HEK293 (cell line): ENCODE measurements around the gene AFF3.

ENCODE experiments used
- CTCF ChIA-PET: fragments of 350-600 bp; formaldehyde crosslinking; extraction: SDS; loops from one replicate; lab custom pipeline; 2021; ENCODE audit warnings: antibody characterized with exemption; lab: Yijun Ruan, JAX
- POLR2A ChIA-PET: fragments of 300-600 bp; formaldehyde crosslinking; extraction: SDS; loops from one replicate; lab custom pipeline; 2020; ENCODE audit warnings: antibody characterized with exemption, inconsistent platforms; lab: Yijun Ruan, JAX
- H3K27ac ChIP-seq: fragments of 200-500 bp; sonication (Bioruptor generic); 2 replicates; pipeline ENCODE4 v1.5.1; 2014; ENCODE audit warnings: low read depth, low read length, control low read depth, inconsistent platforms; ENCODE audit errors: extremely low read depth
- H3K36me3 ChIP-seq, 2 experiments: fragments of 200-500 bp in 1 of 2; sonication (Bioruptor generic) in 1 of 2; 1 replicate in 1 of 2; 2 replicates in 1 of 2; pipeline ENCODE4 v1.5.1; 2014 to 2017; ENCODE audit warnings: inconsistent platforms in 2 of 2, low read length in 2 of 2; ENCODE audit not compliant: control insufficient read depth in 2 of 2, insufficient read depth in 1 of 2
- H3K4me1 ChIP-seq: fragments of 200-500 bp; sonication (Bioruptor generic); 2 replicates; pipeline ENCODE4 v1.5.1; 2014; ENCODE audit warnings: mild to moderate bottlenecking, low read length, inconsistent platforms; ENCODE audit not compliant: control insufficient read depth, insufficient read depth
- H3K4me3 ChIP-seq: 2 replicates; pipeline ENCODE4 v1.5.1; 2011; ENCODE audit warnings: low read depth, mild to moderate bottlenecking, control low read depth, low read length, moderate library complexity
- H3K9me3 ChIP-seq: fragments of 200-500 bp; sonication (Bioruptor generic); 2 replicates; pipeline ENCODE4 v1.5.1; 2014; ENCODE audit warnings: low read depth, low read length, inconsistent platforms; ENCODE audit not compliant: control insufficient read depth, insufficient read depth
- GLIS2 ChIP-seq: fragments of 450-650 bp; formaldehyde crosslinking; IDR thresholded peaks from 2 replicates; pipeline ENCODE4 v1.5.1; 2016; ENCODE audit warnings: missing biosample characterization, missing genetic modification characterization
- HOXD13 ChIP-seq: sonication (generic); formaldehyde crosslinking; IDR thresholded peaks from 2 replicates; pipeline ENCODE4 v1.8.0; 2022; ENCODE audit warnings: missing genetic modification reagents, borderline replicate concordance
- OVOL3 ChIP-seq: fragments of 450-650 bp; formaldehyde crosslinking; IDR thresholded peaks from 2 replicates; pipeline ENCODE4 v1.5.1; 2016; ENCODE audit warnings: missing biosample characterization, missing genetic modification characterization
- RBAK ChIP-seq: fragments of 450-650 bp; formaldehyde crosslinking; IDR thresholded peaks from 2 replicates; pipeline ENCODE4 v1.5.1; 2016; ENCODE audit warnings: missing biosample characterization, missing genetic modification characterization
- SP2 ChIP-seq: fragments of 450-650 bp; formaldehyde crosslinking; IDR thresholded peaks from 2 replicates; pipeline ENCODE4 v1.5.1; 2016; ENCODE audit warnings: missing biosample characterization, missing genetic modification characterization
- ZBTB20 ChIP-seq: fragments of 450-650 bp; formaldehyde crosslinking; IDR thresholded peaks from 2 replicates; pipeline ENCODE4 v1.5.1; 2016; ENCODE audit warnings: missing biosample characterization, missing genetic modification characterization
- ZBTB7A ChIP-seq: fragments of 450-650 bp; formaldehyde crosslinking; IDR thresholded peaks from 2 replicates; pipeline ENCODE4 v1.5.1; 2016; ENCODE audit warnings: low read depth, missing biosample characterization, missing genetic modification characterization
- ZNF140 ChIP-seq: fragments of 450-650 bp; formaldehyde crosslinking; IDR thresholded peaks from 2 replicates; pipeline ENCODE4 v1.5.1; 2016; ENCODE audit warnings: missing biosample characterization, missing genetic modification characterization
- ZNF184 ChIP-seq: fragments of 450-650 bp; IDR thresholded peaks from 2 replicates; pipeline ENCODE4 v1.5.1; 2018; ENCODE audit warnings: missing biosample characterization, mild to moderate bottlenecking, missing genetic modification characterization
- ZNF23 ChIP-seq: fragments of 450-650 bp; formaldehyde crosslinking; IDR thresholded peaks from 2 replicates; pipeline ENCODE4 v1.5.1; 2016; ENCODE audit warnings: missing biosample characterization, missing genetic modification characterization, borderline replicate concordance
- ZNF302 ChIP-seq: fragments of 450-650 bp; formaldehyde crosslinking; IDR thresholded peaks from 2 replicates; pipeline ENCODE4 v1.5.1; 2016; ENCODE audit warnings: missing biosample characterization, missing genetic modification characterization, low read depth
- ZNF394 ChIP-seq: fragments of 450-650 bp; formaldehyde crosslinking; IDR thresholded peaks from 2 replicates; pipeline ENCODE4 v1.5.1; 2016; ENCODE audit warnings: missing biosample characterization, missing genetic modification characterization, mild to moderate bottlenecking, moderate library complexity, borderline replicate concordance
- ZNF561 ChIP-seq: fragments of 450-650 bp; IDR thresholded peaks from 2 replicates; pipeline ENCODE4 v1.5.1; 2018; ENCODE audit warnings: missing biosample characterization, missing genetic modification characterization, borderline replicate concordance
- ZNF626 ChIP-seq: fragments of 450-650 bp; sonication (Bioruptor Pico); formaldehyde crosslinking; IDR thresholded peaks from 2 replicates; pipeline ENCODE4 v1.5.1; 2018; ENCODE audit warnings: missing biosample characterization, missing genetic modification characterization, inconsistent platforms
- TF ChIP-seq, protein P1 (sequence below): fragments of 450-650 bp; formaldehyde crosslinking; IDR thresholded peaks from 2 replicates; pipeline ENCODE4 v1.5.1; 2016; ENCODE audit warnings: missing biosample characterization, missing genetic modification characterization
- TF ChIP-seq, protein P2 (sequence below): fragments of 450-650 bp; formaldehyde crosslinking; IDR thresholded peaks from 2 replicates; pipeline ENCODE4 v1.5.1; 2016; ENCODE audit warnings: missing biosample characterization, missing genetic modification characterization, borderline replicate concordance
- TF ChIP-seq, protein P3 (sequence below): fragments of 450-650 bp; formaldehyde crosslinking; IDR thresholded peaks from 2 replicates; pipeline ENCODE4 v1.5.1; 2017; ENCODE audit warnings: missing biosample characterization, missing genetic modification characterization
- TF ChIP-seq, protein P4 (sequence below): fragments of 450-650 bp; IDR thresholded peaks from 2 replicates; pipeline ENCODE4 v1.5.1; 2018; ENCODE audit warnings: missing biosample characterization, missing genetic modification characterization
- TF ChIP-seq, protein P5 (sequence below): fragments of 450-650 bp; formaldehyde crosslinking; IDR thresholded peaks from 2 replicates; pipeline ENCODE4 v1.5.1; 2016; ENCODE audit warnings: missing biosample characterization, missing genetic modification characterization

AFF3 gene

DNA sequence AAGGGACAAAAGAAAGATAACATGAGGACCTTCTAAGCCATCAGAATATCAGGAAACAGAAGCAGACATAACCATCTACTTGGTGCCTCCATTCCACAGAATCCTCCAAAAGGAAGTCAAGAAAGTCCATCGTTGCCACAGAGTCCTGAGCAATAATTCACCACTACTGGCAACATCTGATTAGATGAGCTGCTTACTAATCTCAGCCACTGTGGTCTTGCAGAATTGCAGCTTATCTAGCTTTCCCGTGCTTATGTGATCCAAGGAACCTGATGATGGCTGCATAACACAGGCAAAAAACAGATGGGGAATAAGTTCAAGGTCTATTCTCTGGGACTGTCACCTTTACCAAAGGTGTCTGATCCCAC is 278.5 kb downstream of the AFF3 start (continued):
- TF ChIP-seq, protein P1, sequence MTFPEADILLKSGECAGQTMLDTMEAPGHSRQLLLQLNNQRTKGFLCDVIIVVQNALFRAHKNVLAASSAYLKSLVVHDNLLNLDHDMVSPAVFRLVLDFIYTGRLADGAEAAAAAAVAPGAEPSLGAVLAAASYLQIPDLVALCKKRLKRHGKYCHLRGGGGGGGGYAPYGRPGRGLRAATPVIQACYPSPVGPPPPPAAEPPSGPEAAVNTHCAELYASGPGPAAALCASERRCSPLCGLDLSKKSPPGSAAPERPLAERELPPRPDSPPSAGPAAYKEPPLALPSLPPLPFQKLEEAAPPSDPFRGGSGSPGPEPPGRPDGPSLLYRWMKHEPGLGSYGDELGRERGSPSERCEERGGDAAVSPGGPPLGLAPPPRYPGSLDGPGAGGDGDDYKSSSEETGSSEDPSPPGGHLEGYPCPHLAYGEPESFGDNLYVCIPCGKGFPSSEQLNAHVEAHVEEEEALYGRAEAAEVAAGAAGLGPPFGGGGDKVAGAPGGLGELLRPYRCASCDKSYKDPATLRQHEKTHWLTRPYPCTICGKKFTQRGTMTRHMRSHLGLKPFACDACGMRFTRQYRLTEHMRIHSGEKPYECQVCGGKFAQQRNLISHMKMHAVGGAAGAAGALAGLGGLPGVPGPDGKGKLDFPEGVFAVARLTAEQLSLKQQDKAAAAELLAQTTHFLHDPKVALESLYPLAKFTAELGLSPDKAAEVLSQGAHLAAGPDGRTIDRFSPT (tag by site-specific recombination): no peak
- TF ChIP-seq, all 188 proteins: peak for 0

DNA sequence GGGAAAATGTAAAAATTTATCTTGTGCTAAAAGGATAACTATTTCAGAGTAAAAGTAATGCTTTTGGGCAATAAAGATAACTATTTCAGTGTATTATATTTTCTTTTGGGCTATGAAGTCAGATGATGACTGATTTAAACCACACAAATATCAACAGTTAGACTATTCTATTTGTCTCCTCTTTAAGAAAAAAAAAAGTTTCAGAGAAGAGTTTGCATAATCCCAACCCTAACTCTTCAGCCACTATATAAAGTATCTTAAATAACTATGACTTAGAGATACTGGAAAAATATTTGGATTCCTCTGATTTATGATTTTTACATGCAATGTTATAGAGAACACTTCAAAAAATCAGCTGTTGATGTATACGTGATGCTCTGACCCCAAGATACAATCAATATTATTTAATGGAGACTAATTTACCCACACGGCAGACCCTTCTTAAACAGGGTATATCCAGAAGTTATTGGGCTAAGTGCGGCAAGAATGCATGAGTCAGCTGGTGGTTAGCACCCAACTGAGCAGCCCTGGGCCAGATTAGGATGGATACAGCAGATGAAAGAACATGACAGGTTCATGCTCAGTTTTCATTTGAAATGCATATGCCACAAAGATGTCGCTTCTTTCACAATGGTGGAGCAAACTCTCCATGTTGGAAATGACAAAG is 279.0 kb downstream of the AFF3 start:
- Histone ChIP-seq H3K36me3 (no peaks in the 10 kb centered on the region), H3K9me3 (no peaks in the 10 kb centered on the region), H3K4me1 (peaks cover 10% of the 10 kb centered on the region), H3K27ac (no peak overlapping the region), H3K4me3 (no peak overlapping the region)
- ChIA-PET CTCF (no interaction called here), POLR2A (no interaction called here)
- TF ChIP-seq ZNF561 (no peak), ZNF184 (0 out of 2 replicates have a peak, but pooled peaks have one; percentile 19)

DNA sequence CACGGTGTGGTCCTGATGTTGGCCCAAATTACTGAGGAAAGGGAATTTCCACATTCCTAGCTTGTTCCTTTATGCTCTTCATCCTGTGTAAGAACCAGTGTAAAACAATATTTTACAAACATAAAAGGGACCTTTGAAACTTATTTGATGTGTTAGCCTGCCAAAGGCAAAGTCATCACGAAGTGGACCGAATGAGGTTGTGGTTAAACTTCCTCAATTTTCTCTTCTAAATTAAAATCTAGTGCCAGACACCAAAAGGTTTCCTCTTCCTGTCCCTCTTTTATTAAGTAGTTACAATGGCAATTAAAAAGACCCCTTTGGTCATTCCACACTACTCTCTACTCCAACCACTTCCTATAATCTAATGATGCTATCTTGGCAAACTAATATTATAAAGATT is 279.8 kb downstream of the AFF3 start:
- CTCF ChIA-PET: no interaction called here
- Histone ChIP-seq H3K36me3 (no peaks in the 10 kb centered on the region), H3K4me3 (no peak overlapping the region), H3K4me1 (peaks cover 10% of the 10 kb centered on the region), H3K27ac (no peak overlapping the region), H3K9me3 (no peaks in the 10 kb centered on the region)
- POLR2A ChIA-PET: no interaction called here
- TF ChIP-seq, protein P2, sequence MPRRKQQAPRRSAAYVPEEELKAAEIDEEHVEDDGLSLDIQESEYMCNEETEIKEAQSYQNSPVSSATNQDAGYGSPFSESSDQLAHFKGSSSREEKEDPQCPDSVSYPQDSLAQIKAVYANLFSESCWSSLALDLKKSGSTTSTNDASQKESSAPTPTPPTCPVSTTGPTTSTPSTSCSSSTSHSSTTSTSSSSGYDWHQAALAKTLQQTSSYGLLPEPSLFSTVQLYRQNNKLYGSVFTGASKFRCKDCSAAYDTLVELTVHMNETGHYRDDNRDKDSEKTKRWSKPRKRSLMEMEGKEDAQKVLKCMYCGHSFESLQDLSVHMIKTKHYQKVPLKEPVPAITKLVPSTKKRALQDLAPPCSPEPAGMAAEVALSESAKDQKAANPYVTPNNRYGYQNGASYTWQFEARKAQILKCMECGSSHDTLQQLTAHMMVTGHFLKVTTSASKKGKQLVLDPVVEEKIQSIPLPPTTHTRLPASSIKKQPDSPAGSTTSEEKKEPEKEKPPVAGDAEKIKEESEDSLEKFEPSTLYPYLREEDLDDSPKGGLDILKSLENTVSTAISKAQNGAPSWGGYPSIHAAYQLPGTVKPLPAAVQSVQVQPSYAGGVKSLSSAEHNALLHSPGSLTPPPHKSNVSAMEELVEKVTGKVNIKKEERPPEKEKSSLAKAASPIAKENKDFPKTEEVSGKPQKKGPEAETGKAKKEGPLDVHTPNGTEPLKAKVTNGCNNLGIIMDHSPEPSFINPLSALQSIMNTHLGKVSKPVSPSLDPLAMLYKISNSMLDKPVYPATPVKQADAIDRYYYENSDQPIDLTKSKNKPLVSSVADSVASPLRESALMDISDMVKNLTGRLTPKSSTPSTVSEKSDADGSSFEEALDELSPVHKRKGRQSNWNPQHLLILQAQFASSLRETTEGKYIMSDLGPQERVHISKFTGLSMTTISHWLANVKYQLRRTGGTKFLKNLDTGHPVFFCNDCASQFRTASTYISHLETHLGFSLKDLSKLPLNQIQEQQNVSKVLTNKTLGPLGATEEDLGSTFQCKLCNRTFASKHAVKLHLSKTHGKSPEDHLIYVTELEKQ: no peak
- no peak for TF ChIP-seq OVOL3 (tag by site-specific recombination)
- no peak for TF ChIP-seq ZNF302 (tag by site-specific recombination)
- TF ChIP-seq, protein P3, sequence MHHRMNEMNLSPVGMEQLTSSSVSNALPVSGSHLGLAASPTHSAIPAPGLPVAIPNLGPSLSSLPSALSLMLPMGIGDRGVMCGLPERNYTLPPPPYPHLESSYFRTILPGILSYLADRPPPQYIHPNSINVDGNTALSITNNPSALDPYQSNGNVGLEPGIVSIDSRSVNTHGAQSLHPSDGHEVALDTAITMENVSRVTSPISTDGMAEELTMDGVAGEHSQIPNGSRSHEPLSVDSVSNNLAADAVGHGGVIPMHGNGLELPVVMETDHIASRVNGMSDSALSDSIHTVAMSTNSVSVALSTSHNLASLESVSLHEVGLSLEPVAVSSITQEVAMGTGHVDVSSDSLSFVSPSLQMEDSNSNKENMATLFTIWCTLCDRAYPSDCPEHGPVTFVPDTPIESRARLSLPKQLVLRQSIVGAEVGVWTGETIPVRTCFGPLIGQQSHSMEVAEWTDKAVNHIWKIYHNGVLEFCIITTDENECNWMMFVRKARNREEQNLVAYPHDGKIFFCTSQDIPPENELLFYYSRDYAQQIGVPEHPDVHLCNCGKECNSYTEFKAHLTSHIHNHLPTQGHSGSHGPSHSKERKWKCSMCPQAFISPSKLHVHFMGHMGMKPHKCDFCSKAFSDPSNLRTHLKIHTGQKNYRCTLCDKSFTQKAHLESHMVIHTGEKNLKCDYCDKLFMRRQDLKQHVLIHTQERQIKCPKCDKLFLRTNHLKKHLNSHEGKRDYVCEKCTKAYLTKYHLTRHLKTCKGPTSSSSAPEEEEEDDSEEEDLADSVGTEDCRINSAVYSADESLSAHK: no peak
- TF ChIP-seq, protein P4, sequence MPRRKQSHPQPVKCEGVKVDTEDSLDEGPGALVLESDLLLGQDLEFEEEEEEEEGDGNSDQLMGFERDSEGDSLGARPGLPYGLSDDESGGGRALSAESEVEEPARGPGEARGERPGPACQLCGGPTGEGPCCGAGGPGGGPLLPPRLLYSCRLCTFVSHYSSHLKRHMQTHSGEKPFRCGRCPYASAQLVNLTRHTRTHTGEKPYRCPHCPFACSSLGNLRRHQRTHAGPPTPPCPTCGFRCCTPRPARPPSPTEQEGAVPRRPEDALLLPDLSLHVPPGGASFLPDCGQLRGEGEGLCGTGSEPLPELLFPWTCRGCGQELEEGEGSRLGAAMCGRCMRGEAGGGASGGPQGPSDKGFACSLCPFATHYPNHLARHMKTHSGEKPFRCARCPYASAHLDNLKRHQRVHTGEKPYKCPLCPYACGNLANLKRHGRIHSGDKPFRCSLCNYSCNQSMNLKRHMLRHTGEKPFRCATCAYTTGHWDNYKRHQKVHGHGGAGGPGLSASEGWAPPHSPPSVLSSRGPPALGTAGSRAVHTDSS (tag by site-specific recombination): no peak
- TF ChIP-seq SP2 (tag by site-specific recombination): no peak
- no peak for TF ChIP-seq ZNF140 (tag by site-specific recombination)
- no peak for TF ChIP-seq ZNF626
- TF ChIP-seq, protein P5, sequence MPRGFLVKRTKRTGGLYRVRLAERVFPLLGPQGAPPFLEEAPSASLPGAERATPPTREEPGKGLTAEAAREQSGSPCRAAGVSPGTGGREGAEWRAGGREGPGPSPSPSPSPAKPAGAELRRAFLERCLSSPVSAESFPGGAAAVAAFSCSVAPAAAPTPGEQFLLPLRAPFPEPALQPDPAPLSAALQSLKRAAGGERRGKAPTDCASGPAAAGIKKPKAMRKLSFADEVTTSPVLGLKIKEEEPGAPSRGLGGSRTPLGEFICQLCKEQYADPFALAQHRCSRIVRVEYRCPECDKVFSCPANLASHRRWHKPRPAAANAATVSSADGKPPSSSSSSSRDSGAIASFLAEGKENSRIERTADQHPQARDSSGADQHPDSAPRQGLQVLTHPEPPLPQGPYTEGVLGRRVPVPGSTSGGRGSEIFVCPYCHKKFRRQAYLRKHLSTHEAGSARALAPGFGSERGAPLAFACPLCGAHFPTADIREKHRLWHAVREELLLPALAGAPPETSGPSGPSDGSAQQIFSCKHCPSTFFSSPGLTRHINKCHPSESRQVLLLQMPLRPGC (tag by site-specific recombination): no peak
- TF ChIP-seq ZNF23 (tag by site-specific recombination): no peak
- TF ChIP-seq, protein P1 (tag by site-specific recombination): no peak
- TF ChIP-seq RBAK (tag by site-specific recombination): no peak
- no peak for TF ChIP-seq HOXD13 (CRISPR knock-in tag)
- TF ChIP-seq ZNF394 (tag by site-specific recombination): no peak
- no peak for TF ChIP-seq ZBTB7A (tag by site-specific recombination)
- no peak for TF ChIP-seq ZBTB20 (tag by site-specific recombination)
- TF ChIP-seq GLIS2 (tag by site-specific recombination): no peak
